HT-29 (cell line): Measurements from ENCODE around the gene OR52N5. TPM values are rescaled to one million over a fixed set of nuclear protein-coding genes. Genes with fewer than 3 reads are reported as not detected.

Source experiments
- total RNA-seq: library from RNA; depleted of rRNA; stranded (reverse); fragments of >200 nt; shearing (Covaris generic); gene quantifications from 2 replicates; pipeline ENCODE4 v1.2.3, GENCODE V29; 2014; rRNA removed

Gene OR52N5
- total RNA-seq, 1 experiment from 2014 or later: not detected

Other genes starting within 250 kb of the OR52N5 start
- gene OR52H1, start 234.8 kb downstream of the OR52N5 start, total RNA-seq: not detected in 2 replicates
- gene OR52B6, start 202.5 kb downstream of the OR52N5 start, total RNA-seq: not detected in 2 replicates
- gene TRIM6, start 186.7 kb downstream of the OR52N5 start, total RNA-seq: 0.47 and 2.7 TPM in 2 replicates
- 2.8 and 4.7 TPM in 2 replicates for gene TRIM34, start 158.4 kb downstream of the OR52N5 start, total RNA-seq
- 11.0 and 16.6 TPM in 2 replicates for gene TRIM5, start 98.3 kb downstream of the OR52N5 start, total RNA-seq
- gene TRIM22, start 93.6 kb downstream of the OR52N5 start, total RNA-seq: 0.33 TPM in 1 of 2 replicates, not detected in the other
- not detected in 2 replicates for gene OR56B1, start 46.9 kb downstream of the OR52N5 start, total RNA-seq
- not detected in 2 replicates for gene OR52N4, start 29.1 kb downstream of the OR52N5 start, total RNA-seq
- gene OR52N1, start 7.9 kb upstream of the OR52N5 start, total RNA-seq: not detected in 2 replicates
- not detected in 2 replicates for gene OR52N2, start 25.6 kb upstream of the OR52N5 start, total RNA-seq
- not detected in 2 replicates for gene OR52E6, start 58.5 kb upstream of the OR52N5 start, total RNA-seq
- not detected in 2 replicates for gene OR52E8, start 74.3 kb upstream of the OR52N5 start, total RNA-seq
- gene OR52E4, start 97.3 kb upstream of the OR52N5 start, total RNA-seq: not detected in 2 replicates
- gene OR52E5, start 109.9 kb upstream of the OR52N5 start, total RNA-seq: not detected in 2 replicates
- gene OR56A3, start 158.9 kb upstream of the OR52N5 start, total RNA-seq: not detected in 2 replicates
- not detected in 2 replicates for gene OR56A5, start 185.1 kb upstream of the OR52N5 start, total RNA-seq
- not detected in 2 replicates for gene OR52L1, start 203.6 kb upstream of the OR52N5 start, total RNA-seq
- not detected in 2 replicates for gene OR56A4, start 223.6 kb upstream of the OR52N5 start, total RNA-seq
- gene OR56A1, start 247.4 kb upstream of the OR52N5 start, total RNA-seq: not detected in 2 replicates